Measurements from ENCODE around the gene AMDHD2.
"Not testable (repeated sequence)": the region's sequence is repeated elsewhere in the genome, so short reads cannot be mapped to it uniquely, and the experiment has no call there.

Gene AMDHD2

DNA sequence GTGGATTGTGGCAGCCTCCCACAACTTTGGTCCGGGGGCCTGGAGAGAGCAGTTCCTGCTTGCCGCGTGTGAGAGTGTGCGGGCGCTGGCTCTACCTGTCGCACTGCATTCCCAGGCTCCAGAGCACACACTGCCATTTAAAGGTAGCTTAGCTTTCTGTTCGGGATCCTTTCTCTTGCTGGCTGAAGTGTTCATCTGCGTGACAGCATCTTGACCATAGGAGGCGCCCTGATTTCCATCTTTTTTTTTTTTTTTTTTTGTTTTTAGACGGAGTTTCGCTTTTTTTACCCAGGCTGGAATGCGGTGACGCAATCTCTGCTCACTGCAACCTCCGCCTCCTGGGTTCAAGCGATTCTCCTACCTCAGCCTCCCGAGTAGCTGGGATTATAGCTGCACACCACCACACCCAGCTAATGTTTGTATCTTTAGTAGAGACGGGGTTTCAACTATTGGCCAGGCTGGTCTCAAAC, 31.3 kb downstream of the AMDHD2 start:
- CTCF ChIA-PET = interaction anchor here (0.6 kb wide), 1 partner anchor 145 kb away, joined by 4 read pairs; no protein-coding TSS in a partner anchor
- TF ChIP-seq ZNF384 (IDR thresholded peaks at IDR 0.05) = peak; percentile 97
- POLR2A ChIA-PET; DNase-seq (ENCODE audit: extremely low spot score): not testable (repeated sequence)

DNA sequence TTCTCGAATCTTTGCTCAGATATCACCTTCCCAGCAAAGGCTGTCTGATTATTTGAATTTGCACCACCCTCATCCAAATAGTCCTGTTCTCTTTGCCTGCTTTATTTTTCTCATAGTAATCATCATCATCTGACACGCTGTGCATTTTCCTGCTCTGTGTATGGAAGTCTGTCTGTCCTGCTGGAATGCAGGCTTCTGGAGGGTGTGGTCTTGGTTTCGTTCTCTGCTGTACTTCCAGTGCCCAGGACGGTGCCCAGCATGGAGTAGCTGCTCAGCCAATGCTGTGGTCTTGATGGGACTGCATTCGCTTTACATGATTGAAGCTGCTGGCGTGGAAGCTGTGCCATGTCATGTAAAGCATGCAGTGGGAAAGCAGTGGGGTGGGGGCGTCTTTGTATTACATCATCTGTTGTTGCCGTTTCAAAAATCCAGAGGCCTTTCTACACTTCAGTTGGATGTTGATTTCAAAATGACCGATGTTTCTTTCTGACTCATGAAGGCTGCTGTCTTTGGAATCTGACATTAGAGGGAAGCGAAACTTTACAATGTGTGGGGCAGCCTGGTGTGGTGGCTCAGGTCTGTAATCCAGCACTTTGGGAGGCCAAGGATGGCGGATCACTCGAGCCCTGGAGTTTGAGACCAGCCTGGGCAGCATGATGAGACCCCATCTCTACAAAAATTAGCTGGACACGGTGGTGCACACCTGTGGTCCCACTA, 34.7 kb downstream of the AMDHD2 start:
- POLR2A ChIA-PET; CTCF ChIA-PET; DNase-seq (ENCODE audit: extremely low spot score): not testable (repeated sequence)

- DNase-seq (ENCODE audit: extremely low spot score); POLR2A ChIA-PET; CTCF ChIA-PET: not testable (repeated sequence)
Observed at GRCh38 chr16:2557150-2557549, 37.0 kb downstream of the AMDHD2 start.

DNA sequence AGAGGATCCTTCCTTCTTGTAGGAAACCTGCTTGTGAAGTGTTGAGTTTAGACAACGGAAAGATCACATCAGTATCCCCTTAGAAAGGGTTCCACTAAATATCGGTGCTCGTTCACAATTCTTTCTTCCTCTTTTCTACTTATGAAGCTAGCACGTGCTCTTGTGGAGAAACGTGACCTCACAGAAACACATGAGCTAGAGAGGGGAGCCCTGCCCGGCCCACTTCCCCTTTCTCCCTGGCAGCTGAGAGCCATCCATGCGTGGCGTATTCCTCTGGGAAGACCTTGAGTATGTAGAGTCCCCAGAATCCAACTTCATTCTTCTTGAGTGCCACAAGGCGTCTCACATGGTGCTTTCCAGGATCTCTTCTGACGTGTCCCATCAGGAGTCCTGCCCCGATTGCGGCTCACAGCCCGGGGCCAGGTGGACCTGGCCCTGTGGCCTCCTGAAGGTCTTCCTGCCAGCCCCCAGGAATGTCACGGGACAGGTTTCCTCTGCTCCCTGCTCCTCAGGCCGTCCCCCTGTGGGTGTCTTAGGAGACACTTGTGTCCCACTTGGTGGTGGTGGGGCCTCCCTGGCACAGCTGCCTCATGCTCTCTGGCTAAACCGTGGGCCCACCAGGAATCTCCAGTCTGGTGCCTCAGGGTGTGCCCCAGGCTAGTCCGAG, 40.1 kb downstream of the AMDHD2 start:
- DNase-seq (ENCODE audit: extremely low spot score); CTCF ChIA-PET; POLR2A ChIA-PET: not testable (repeated sequence)

DNA sequence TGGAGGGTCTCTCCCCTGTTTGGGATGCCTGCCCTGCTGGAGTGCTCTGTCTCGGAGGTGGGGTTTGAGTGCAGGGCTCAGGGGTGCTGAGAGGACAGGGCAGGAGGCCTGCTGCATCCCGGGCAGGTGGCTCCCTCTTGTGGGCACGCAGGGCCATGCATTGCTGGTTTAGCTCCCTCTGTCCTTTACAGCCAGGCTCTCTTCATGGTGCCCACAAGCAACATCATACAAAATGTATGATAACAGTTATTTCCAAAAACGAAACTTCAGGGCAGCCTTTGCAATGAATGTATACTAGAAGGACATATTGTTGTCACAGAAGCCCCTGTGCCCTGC, 40.6 kb downstream of the AMDHD2 start:
- POLR2A ChIA-PET; CTCF ChIA-PET; DNase-seq (ENCODE audit: extremely low spot score): not testable (repeated sequence)

GRCh38 chr16:2567506-2567905, 47.3 kb downstream of the AMDHD2 start:
- DNase-seq (ENCODE audit: extremely low spot score); POLR2A ChIA-PET; CTCF ChIA-PET: not testable (repeated sequence)

DNA sequence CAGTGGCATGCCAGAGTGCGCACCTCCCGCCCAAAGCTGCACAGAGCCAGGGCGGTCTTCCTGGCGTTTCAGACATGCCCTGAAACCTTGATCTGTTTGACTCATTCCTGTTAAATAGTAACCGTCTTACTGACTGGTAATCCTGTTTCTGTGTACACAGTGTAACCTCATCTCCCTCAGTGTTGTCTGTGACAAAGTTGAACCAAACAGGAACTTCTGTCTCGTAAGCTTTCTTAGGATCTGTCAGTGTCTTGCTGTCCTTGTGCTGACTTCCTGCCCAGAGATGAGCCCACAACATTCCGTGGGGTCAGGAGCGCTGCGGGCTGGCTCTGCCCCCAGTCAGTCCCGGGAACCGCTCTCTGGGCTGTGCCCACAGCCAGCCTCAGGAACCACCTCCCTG, 48.4 kb downstream of the AMDHD2 start:
- DNase-seq (ENCODE audit: extremely low spot score); POLR2A ChIA-PET; CTCF ChIA-PET: not testable (repeated sequence)

GRCh38 chr16:2572704-2573103, 52.5 kb downstream of the AMDHD2 start:
- DNase-seq (ENCODE audit: extremely low spot score); POLR2A ChIA-PET; CTCF ChIA-PET: not testable (repeated sequence)

DNA sequence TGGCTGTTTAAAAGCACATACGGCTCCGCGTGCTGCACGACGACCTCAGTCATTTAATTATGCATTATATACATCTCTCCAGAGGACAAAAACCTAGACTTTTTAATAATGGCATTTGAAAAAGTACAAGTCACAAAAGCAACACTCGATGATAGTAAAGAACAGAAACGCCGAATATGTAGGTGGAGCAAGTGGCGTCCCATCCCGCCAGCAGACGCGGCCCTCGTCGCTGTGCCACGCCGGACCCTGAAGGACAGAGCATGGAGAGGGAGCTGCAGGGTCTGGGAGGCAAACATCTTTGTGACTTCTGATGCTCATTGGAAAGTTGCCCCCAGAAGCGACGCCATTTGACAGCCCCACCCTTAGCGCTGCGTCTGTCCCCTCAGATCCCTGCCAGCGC, 55.7 kb downstream of the AMDHD2 start:
- POLR2A ChIA-PET; CTCF ChIA-PET; DNase-seq (ENCODE audit: extremely low spot score): not testable (repeated sequence)

GRCh38 chr16:2577044-2577443, 56.9 kb downstream of the AMDHD2 start:
- DNase-seq (ENCODE audit: extremely low spot score); POLR2A ChIA-PET; CTCF ChIA-PET: not testable (repeated sequence)

DNA sequence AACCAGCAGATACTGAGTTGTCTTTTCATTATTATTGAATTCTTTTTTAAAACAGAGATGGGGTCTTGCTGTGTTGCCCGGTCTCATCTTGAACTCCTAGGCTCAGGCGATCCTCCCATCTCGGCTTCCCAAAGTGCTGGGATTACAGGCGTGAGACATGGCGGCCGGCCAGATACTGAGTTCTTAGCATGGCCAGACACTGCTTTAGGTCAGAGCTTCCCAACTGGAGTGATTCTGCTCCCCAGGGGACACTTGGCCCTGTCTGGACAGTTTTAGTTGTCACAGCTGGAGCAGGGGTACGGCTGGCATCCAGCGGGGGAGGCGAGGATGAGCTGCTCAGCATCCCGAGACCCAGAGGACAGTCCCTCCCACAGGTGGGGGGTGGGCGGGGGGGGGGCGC, 58.7 kb downstream of the AMDHD2 start:
- CTCF ChIA-PET; DNase-seq (ENCODE audit: extremely low spot score); POLR2A ChIA-PET: not testable (repeated sequence)

- DNase-seq (ENCODE audit: extremely low spot score); CTCF ChIA-PET; POLR2A ChIA-PET: not testable (repeated sequence)
Observed at GRCh38 chr16:2580143-2580542, 60.0 kb downstream of the AMDHD2 start.

- DNase-seq (ENCODE audit: extremely low spot score); POLR2A ChIA-PET; CTCF ChIA-PET: not testable (repeated sequence)
Observed at GRCh38 chr16:2580818-2581217, 60.6 kb downstream of the AMDHD2 start.

Measured in HEK293T (cell line).